ENCODE data around the gene CSF3R. TPM values are rescaled to one million over a fixed set of nuclear protein-coding genes. Genes with fewer than 3 reads are reported as not detected.

CSF3R gene
- total and polyA plus RNA-seq, 2 donors (not counting 1 experiment from before 2014, with no cell fraction given), result 0.30 to 6.3 TPM

- Histone ChIP-seq H3K4me3 (ENCODE audit: control extremely low read depth in 1 of 5, extremely low read depth in 1 of 5, insufficient read depth in 1 of 5, low read depth in 2 of 5, low read length in 4 of 5) (no peak overlapping the region), H2AFZ (ENCODE audit: insufficient read depth, low read depth, low read length, poor library complexity, severe bottlenecking) (no peak overlapping the region), H3K79me2 (ENCODE audit: control insufficient read depth, insufficient read depth, low read length) (no peaks in the 10 kb centered on the region), H3K4me2 (replicated peaks; ENCODE audit: low read depth, low read length, poor library complexity, severe bottlenecking) (no peak overlapping the region), H4K20me1 (ENCODE audit: control insufficient read depth, insufficient read depth, low read length, poor library complexity, severe bottlenecking) (no peaks in the 10 kb centered on the region), H3K27me3 (replicated peaks in 1 of 4; ENCODE audit: control extremely low read depth in 1 of 4, control insufficient read depth in 3 of 4, insufficient read depth in 4 of 4, low read length in 3 of 4) (peaks cover 0 to 13% (median 0%) of the 10 kb centered on the region in 4 experiments), H3K9ac (ENCODE audit: low read length) (no peak overlapping the region), H3K36me3 (replicated peaks in 1 of 2; ENCODE audit: control extremely low read depth in 1 of 2, control insufficient read depth in 1 of 2, extremely low read depth in 1 of 2, insufficient read depth in 2 of 2, low read length in 1 of 2) (no peaks in the 10 kb centered on the region), H3K27ac (ENCODE audit: low read length in 2 of 2) (no peak overlapping the region), H3K9me3 (ENCODE audit: control extremely low read depth in 1 of 3, control insufficient read depth in 2 of 3, insufficient read depth in 1 of 3, low read length in 2 of 3) (peaks cover 0 to 6% (median 3%) of the 10 kb centered on the region in 3 donors), H3K4me1 (ENCODE audit: control insufficient read depth in 2 of 2, insufficient read depth in 2 of 2, low read length in 2 of 2) (no peaks in the 10 kb centered on the region)
- H3K4me3 Mint-ChIP-seq, result no peak overlapping the region
- H3K27me3 Mint-ChIP-seq, result peaks cover 12% of the 10 kb centered on the region
- 74% methylated on average over 3 of the region's 3 CpGs for WGBS (ENCODE audit: insufficient coverage)
- TF ChIP-seq EZH2 (IDR thresholded peaks at IDR 0.05; ENCODE audit: borderline replicate concordance, insufficient read depth, low read depth, low read length, poor library complexity, severe bottlenecking) (no peak), CTCF (IDR thresholded peaks at IDR 0.05) (no peak)
- no peaks in the 10 kb centered on the region for H3K4me1 Mint-ChIP-seq
- ChIA-PET CTCF (interaction anchor here (1.4 kb wide), 1 partner anchor 14 kb away, joined by 4 read pairs; no protein-coding TSS in a partner anchor), POLR2A (no interaction called here)
- no peaks in the 10 kb centered on the region for H3K9me3 Mint-ChIP-seq (ENCODE audit: insufficient read depth)
- ATAC-seq (ENCODE audit: low read depth), result no peak
- DNase-seq, result no peak
- intact Hi-C loops (cut with micrococcal nuclease), result no loop called here
- no peak overlapping the region for H3K27ac Mint-ChIP-seq
Observed at GRCh38 chr1:36529769-36530260, 47.1 kb upstream of the CSF3R start.

GRCh38 chr1:36528361-36529349, 45.9 kb upstream of the CSF3R start:
- Mint-ChIP-seq H3K27me3 (peaks cover 11% of the 10 kb centered on the region), H3K4me3 (no peak overlapping the region), H3K4me1 (no peaks in the 10 kb centered on the region), H3K27ac (no peak overlapping the region), H3K9me3 (ENCODE audit: insufficient read depth) (no peaks in the 10 kb centered on the region)
- 84% methylated on average over 5 of the region's 7 CpGs for WGBS (ENCODE audit: insufficient coverage)
- Histone ChIP-seq H3K79me2 (ENCODE audit: control insufficient read depth, insufficient read depth, low read length) (no peaks in the 10 kb centered on the region), H3K4me3 (ENCODE audit: control extremely low read depth in 1 of 5, extremely low read depth in 1 of 5, insufficient read depth in 1 of 5, low read depth in 2 of 5, low read length in 4 of 5) (no peak overlapping the region), H3K9ac (ENCODE audit: low read length) (no peak overlapping the region), H3K4me2 (replicated peaks; ENCODE audit: low read depth, low read length, poor library complexity, severe bottlenecking) (no peak overlapping the region), H3K27me3 (replicated peaks in 1 of 4; ENCODE audit: control extremely low read depth in 1 of 4, control insufficient read depth in 3 of 4, insufficient read depth in 4 of 4, low read length in 3 of 4) (peaks cover 0 to 13% (median 0%) of the 10 kb centered on the region in 4 experiments), H3K4me1 (ENCODE audit: control insufficient read depth in 2 of 2, insufficient read depth in 2 of 2, low read length in 2 of 2) (no peaks in the 10 kb centered on the region), H3K9me3 (ENCODE audit: control extremely low read depth in 1 of 3, control insufficient read depth in 2 of 3, insufficient read depth in 1 of 3, low read length in 2 of 3) (peaks cover 0 to 6% (median 3%) of the 10 kb centered on the region in 3 donors), H3K27ac (ENCODE audit: low read length in 2 of 2) (no peak overlapping the region), H3K36me3 (replicated peaks in 1 of 2; ENCODE audit: control extremely low read depth in 1 of 2, control insufficient read depth in 1 of 2, extremely low read depth in 1 of 2, insufficient read depth in 2 of 2, low read length in 1 of 2) (no peaks in the 10 kb centered on the region), H4K20me1 (ENCODE audit: control insufficient read depth, insufficient read depth, low read length, poor library complexity, severe bottlenecking) (no peaks in the 10 kb centered on the region), H2AFZ (ENCODE audit: insufficient read depth, low read depth, low read length, poor library complexity, severe bottlenecking) (no peak overlapping the region)
- no peak for DNase-seq
- ChIA-PET CTCF (interaction anchor here (1.4 kb wide), 1 partner anchor 12 kb away, joined by 4 read pairs; no protein-coding TSS in a partner anchor), POLR2A (no interaction called here)
- intact Hi-C loops (cut with micrococcal nuclease), result no loop called here
- TF ChIP-seq CTCF (IDR thresholded peaks at IDR 0.05) (no peak), EZH2 (IDR thresholded peaks at IDR 0.05; ENCODE audit: borderline replicate concordance, insufficient read depth, low read depth, low read length, poor library complexity, severe bottlenecking) (no peak)
- no peak for ATAC-seq (ENCODE audit: low read depth)
